ENCODE measurements around the gene CSH1.
"Not testable (repeated sequence)": the region's sequence is repeated elsewhere in the genome, so short reads cannot be mapped to it uniquely, and the experiment has no call there.

Gene CSH1

GRCh38 chr17:63898899-63899798, 2.8 kb upstream of the CSH1 start:
- not testable (repeated sequence) for FAIRE-seq

GRCh38 chr17:63894821-63895220, 1.6 kb downstream of the CSH1 start:
- FAIRE-seq: not testable (repeated sequence)

- FAIRE-seq: not testable (repeated sequence)
Observed at GRCh38 chr17:63894021-63894420, 2.4 kb downstream of the CSH1 start.

- FAIRE-seq: not testable (repeated sequence)
Observed at GRCh38 chr17:63892316-63893037, 3.9 kb downstream of the CSH1 start.

GRCh38 chr17:63889026-63889848, 7.1 kb downstream of the CSH1 start:
- not testable (repeated sequence) for FAIRE-seq

- not testable (repeated sequence) for FAIRE-seq
Observed at GRCh38 chr17:63885119-63885518, 11.3 kb downstream of the CSH1 start.

GRCh38 chr17:63882626-63883126, 13.7 kb downstream of the CSH1 start:
- FAIRE-seq: not testable (repeated sequence)

- FAIRE-seq: no peak
Observed at GRCh38 chr17:63881935-63882601, 14.3 kb downstream of the CSH1 start, which contains the start of gene GH2. TSS of gene GH2 (minus strand) at chr17:63881944. CDS start at chr17:63881801, 143 bp downstream.

- not testable (repeated sequence) for FAIRE-seq
Observed at GRCh38 chr17:63881337-63881736, 15.0 kb downstream of the CSH1 start.

- no peak for FAIRE-seq
Observed at GRCh38 chr17:63880706-63881105, 15.7 kb downstream of the CSH1 start.

- FAIRE-seq: not testable (repeated sequence)
Observed at GRCh38 chr17:63878413-63878812, 18.0 kb downstream of the CSH1 start.

GRCh38 chr17:63874693-63875092, 21.7 kb downstream of the CSH1 start:
- not testable (repeated sequence) for FAIRE-seq

- not testable (repeated sequence) for FAIRE-seq
Observed at GRCh38 chr17:63874061-63874626, 22.2 kb downstream of the CSH1 start.

GRCh38 chr17:63873577-63873976, 22.8 kb downstream of the CSH1 start, which contains the start of gene CSH2:
TSS of gene CSH2 (minus strand) at chr17:63873677. CDS start at chr17:63873614, 63 bp downstream.
- not testable (repeated sequence) for FAIRE-seq

GRCh38 chr17:63871646-63872365, 24.6 kb downstream of the CSH1 start:
- not testable (repeated sequence) for FAIRE-seq

- not testable (repeated sequence) for FAIRE-seq
Observed at GRCh38 chr17:63870292-63870665, 26.1 kb downstream of the CSH1 start.

GRCh38 chr17:63869491-63870291, 26.7 kb downstream of the CSH1 start:
- FAIRE-seq: not testable (repeated sequence)

- not testable (repeated sequence) for FAIRE-seq
Observed at GRCh38 chr17:63866625-63867024, 29.7 kb downstream of the CSH1 start.

GRCh38 chr17:63859257-63859656, 37.1 kb downstream of the CSH1 start:
- no peak for FAIRE-seq

- FAIRE-seq: not testable (repeated sequence)
Observed at GRCh38 chr17:63856425-63856824, 39.9 kb downstream of the CSH1 start.
